Thymus (tissue), 11 donors: ENCODE results near the gene PEDS1. TPM values are rescaled to one million over a fixed set of nuclear protein-coding genes. Genes with fewer than 3 reads are reported as not detected.
"Not testable (repeated sequence)": the region's sequence is repeated elsewhere in the genome, so short reads cannot be mapped to it uniquely, and the experiment has no call there.

ENCODE experiments used
- DNase-seq, 9 donors: peaks; one replicate each; pipeline ENCODE4 v3.0.0-alpha.2; 2013; ENCODE audit warnings: low spot score in 9 of 9, low read depth in 6 of 9, missing footprints in 1 of 9
- H3K27ac ChIP-seq, 2 donors: one replicate each; pipeline ENCODE4 v1.5.1; 2013; ENCODE audit warnings: control low read depth in 1 of 2, low read depth in 1 of 2, low read length in 1 of 2, mild to moderate bottlenecking in 1 of 2, moderate library complexity in 1 of 2
- H3K27me3 ChIP-seq, 2 donors: one replicate each; pipeline ENCODE4 v1.5.1; 2013; ENCODE audit warnings: low read length in 1 of 2; ENCODE audit not compliant: control insufficient read depth in 2 of 2, insufficient read depth in 1 of 2
- H3K36me3 ChIP-seq, 2 donors: one replicate each; pipeline ENCODE4 v1.5.1; 2013; ENCODE audit warnings: low read length in 1 of 2, mild to moderate bottlenecking in 1 of 2, moderate library complexity in 1 of 2; ENCODE audit not compliant: control insufficient read depth in 2 of 2, insufficient read depth in 2 of 2
- H3K4me1 ChIP-seq, 2 donors: one replicate each; pipeline ENCODE4 v1.5.1; 2013; ENCODE audit warnings: low read length in 2 of 2; ENCODE audit not compliant: control insufficient read depth in 2 of 2, insufficient read depth in 2 of 2
- H3K4me3 ChIP-seq, 2 donors: one replicate each; pipeline ENCODE4 v1.5.1; 2013; ENCODE audit warnings: low read length in 2 of 2, control low read depth in 1 of 2, mild to moderate bottlenecking in 1 of 2
- H3K9me3 ChIP-seq, 2 donors: one replicate each; pipeline ENCODE4 v1.5.1; 2013; ENCODE audit warnings: low read length in 1 of 2, mild to moderate bottlenecking in 1 of 2; ENCODE audit not compliant: control insufficient read depth in 2 of 2, insufficient read depth in 1 of 2
- WGBS: extraction: QIAGEN DNeasy Blood & Tissue Kit; methylation state at CpG from one replicate; pipeline ENCODE4 v1.1.7; 2013; 5-methylcytosine and 5-hydroxymethylcytosine counted together
- polyA plus RNA-seq: library from polyadenylated mRNA; stranded (reverse); fragments of 200-250 nt; gene quantifications from one replicate; pipeline ENCODE4 v1.2.3, GENCODE V29; 2013
- total RNA-seq: library from RNA; stranded (reverse); fragments of 120-200 nt; gene quantifications from one replicate; pipeline ENCODE4 v1.2.4, GENCODE V29; 2013
- donor health status: healthy.

Gene PEDS1
- total and polyA plus RNA-seq, 2 donors = 18.2 to 26.5 TPM

GRCh38 chr20:50174456-50174855 lies 20.9 kb upstream of the PEDS1 start:
- Histone ChIP-seq H3K27me3 (peaks cover 0 to 20% of the 10 kb centered on the region in 2 donors), H3K27ac (no peak overlapping the region), H3K36me3 (no peaks in the 10 kb centered on the region), H3K9me3 (peaks cover 0 to 7% of the 10 kb centered on the region in 2 donors), H3K4me1 (peaks cover 0 to 11% of the 10 kb centered on the region in 2 donors), H3K4me3 (no peak overlapping the region)
- no peak for DNase-seq
- WGBS = 86% methylated on average over 5 of the region's 5 CpGs

GRCh38 chr20:50172347-50173013 lies 19.0 kb upstream of the PEDS1 start:
- WGBS = 18% methylated on average over 36 of the region's 36 CpGs
- H3K36me3 ChIP-seq = no peaks in the 10 kb centered on the region

DNA sequence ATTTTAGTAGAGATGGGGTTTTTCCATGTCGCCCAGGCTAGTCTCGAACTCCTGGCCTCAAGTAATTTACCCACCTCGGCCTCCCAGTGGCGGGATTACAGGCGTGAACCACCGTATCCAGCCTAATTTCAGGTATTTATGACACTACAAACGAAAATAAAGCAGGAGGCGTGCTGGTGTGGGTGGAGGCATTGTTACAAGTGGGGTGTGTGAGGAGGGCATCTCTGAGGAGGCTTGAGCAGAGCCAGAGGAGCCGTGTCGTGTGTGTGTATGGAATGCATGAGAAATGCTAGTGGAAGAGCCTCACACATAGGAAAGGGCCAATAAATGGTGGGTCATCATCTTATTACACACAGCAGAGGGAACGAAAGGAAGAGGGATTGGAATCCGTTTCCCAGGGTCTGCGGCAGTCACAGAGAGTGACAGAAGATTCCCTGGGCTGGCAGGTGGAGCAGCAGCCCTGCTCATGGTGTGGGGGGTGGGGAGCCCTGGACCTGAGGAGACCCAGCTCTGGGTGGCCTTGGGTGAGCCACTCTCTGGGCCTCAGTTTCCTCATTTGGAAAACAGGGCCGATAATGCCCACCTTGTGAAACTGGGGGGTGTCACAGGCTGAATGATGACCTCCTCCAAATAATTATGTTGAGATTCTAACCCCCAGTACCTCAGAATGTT lies 17.2 kb upstream of the PEDS1 start:
- no peaks in the 10 kb centered on the region for H3K36me3 ChIP-seq
- H3K4me3 ChIP-seq = no peak overlapping the region
- peaks cover 0 to 8% of the 10 kb centered on the region in 2 donors for H3K9me3 ChIP-seq
- 94% methylated on average over 14 of the region's 14 CpGs for WGBS
- H3K27me3 ChIP-seq = peaks cover 0 to 20% of the 10 kb centered on the region in 2 donors
- peak overlapping the region in 1 of 2 donors; percentile 47 for H3K27ac ChIP-seq
- H3K4me1 ChIP-seq = peaks cover 0 to 11% of the 10 kb centered on the region in 2 donors
- DNase-seq = no peak

More at GRCh38 chr20:50172347-50173013, 19.0 kb upstream of the PEDS1 start:
- Histone ChIP-seq H3K4me1 (peaks cover 0 to 11% of the 10 kb centered on the region in 2 donors), H3K27me3 (peaks cover 0 to 20% of the 10 kb centered on the region in 2 donors), H3K4me3 (peak overlapping the region in 1 of 2 donors; percentile 29), H3K9me3 (peaks cover 0 to 8% of the 10 kb centered on the region in 2 donors), H3K27ac (peak overlapping the region; percentile 3 to 69)
- DNase-seq = no peak

DNA sequence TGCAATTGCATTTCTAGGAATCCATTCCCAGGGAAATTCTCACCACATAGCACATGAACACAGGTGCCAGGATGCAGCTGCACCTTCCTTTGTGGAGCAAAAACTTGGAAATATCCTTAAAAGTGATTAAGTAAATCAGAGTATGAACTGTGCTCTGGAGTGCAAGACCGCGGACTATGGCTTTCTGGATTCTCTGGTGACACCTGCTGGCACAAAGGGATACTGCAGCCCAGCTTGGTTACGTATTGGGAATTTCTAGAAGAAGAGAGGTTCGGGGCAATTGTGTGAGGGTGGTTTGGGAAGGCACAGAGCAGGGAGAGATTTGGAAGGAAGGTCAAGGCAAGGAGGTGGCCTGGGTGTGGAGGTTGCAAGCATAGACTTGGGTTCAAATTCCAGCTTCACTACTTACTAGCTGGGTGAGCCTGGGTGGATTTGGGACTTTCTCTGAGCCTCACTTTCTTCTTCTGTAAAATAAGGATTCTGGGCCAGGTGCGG lies 15.9 kb upstream of the PEDS1 start:
- WGBS = 30% methylated on average over 5 of the region's 5 CpGs
- no peak overlapping the region for H3K27ac ChIP-seq
- H3K9me3 ChIP-seq = peaks cover 0 to 8% of the 10 kb centered on the region in 2 donors
- H3K4me3 ChIP-seq = no peak overlapping the region
- DNase-seq = peak in 5 of 9 donors; percentile 43 to 83 (median 71)
- no peaks in the 10 kb centered on the region for H3K36me3 ChIP-seq
- peaks cover 0 to 13% of the 10 kb centered on the region in 2 donors for H3K4me1 ChIP-seq
- peaks cover 0 to 20% of the 10 kb centered on the region in 2 donors for H3K27me3 ChIP-seq

GRCh38 chr20:50165684-50166554 lies 12.4 kb upstream of the PEDS1 start:
- no peaks in the 10 kb centered on the region for H3K36me3 ChIP-seq

DNA sequence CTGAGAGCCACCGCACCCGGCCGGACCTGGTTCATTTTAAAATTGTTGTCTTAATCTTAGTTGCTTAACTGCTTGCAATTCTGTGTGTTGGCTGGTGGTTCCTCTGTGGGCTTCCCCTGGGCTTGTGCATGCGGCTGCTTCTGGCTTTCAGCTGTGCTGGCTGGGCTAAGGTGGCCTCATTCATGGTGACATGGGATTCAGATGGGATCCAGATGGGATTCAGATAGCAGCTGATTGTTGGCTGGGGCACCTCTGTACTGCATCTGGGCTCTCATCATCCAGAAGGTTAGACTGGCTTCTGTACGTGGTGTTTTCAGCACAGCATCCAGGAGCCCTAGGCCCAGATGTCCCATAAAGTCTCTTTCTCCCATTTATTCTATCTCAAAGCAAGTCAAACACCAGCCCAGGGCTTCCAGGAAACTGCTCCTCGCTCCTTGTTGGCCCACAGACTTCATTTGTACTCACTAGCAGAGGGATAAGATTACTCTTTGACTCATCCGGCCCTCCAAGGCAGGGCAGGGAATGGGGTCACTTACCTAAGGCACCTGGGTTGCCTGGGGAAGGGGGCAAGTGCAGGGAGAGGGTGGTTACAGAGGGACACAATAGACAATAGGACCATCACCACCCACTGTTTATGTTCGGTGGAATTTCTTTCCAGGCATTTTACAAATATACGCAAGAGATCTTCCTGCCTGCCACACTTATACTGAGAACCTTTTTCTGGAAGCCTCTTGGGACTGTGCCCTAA lies 10.2 kb upstream of the PEDS1 start:
- Histone ChIP-seq H3K4me1 (peaks cover 0 to 3% of the 10 kb centered on the region in 2 donors), H3K27ac (peak overlapping the region in 1 of 2 donors; percentile 6), H3K27me3 (peaks cover 0 to 3% of the 10 kb centered on the region in 2 donors), H3K4me3 (no peak overlapping the region), H3K36me3 (no peaks in the 10 kb centered on the region), H3K9me3 (no peaks in the 10 kb centered on the region)
- 94% methylated on average over 9 of the region's 9 CpGs for WGBS
- no peak for DNase-seq

More at GRCh38 chr20:50165684-50166554, 12.4 kb upstream of the PEDS1 start:
- Histone ChIP-seq H3K4me1 (peaks cover 0 to 6% of the 10 kb centered on the region in 2 donors), H3K4me3 (no peak overlapping the region), H3K27me3 (no peaks in the 10 kb centered on the region), H3K9me3 (peaks cover 0 to 8% of the 10 kb centered on the region in 2 donors), H3K27ac (peak overlapping the region; percentile 72 to 74)
- WGBS = 23% methylated on average over 20 of the region's 20 CpGs
- DNase-seq = peak in 3 of 9 donors; percentile 28 to 59 (median 44)

DNA sequence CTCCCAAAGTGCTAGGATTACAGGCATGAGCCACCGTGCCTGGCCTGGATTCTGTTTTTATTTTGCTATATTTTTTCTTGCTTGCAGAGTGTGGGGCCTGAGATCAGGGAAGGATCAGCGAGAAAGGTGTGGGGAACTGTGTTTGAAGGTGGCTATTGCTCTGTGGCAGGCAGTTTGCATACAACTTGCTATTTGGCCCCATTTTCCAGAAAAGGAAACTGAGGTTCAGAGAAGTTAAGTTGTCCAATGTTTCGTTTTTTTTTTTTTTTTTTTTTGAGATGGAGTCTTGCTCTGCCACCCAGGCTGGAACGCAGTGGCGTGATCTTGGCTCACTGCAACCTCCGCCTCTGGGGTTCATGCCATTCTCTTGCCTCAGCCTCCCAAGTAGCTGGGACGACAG lies 8.0 kb upstream of the PEDS1 start:
- not testable (repeated sequence) for H3K36me3 ChIP-seq, DNase-seq, H3K9me3 ChIP-seq, H3K27ac ChIP-seq, H3K4me3 ChIP-seq, H3K27me3 ChIP-seq, H3K4me1 ChIP-seq
- WGBS = 83% methylated on average over 7 of the region's 7 CpGs

GRCh38 chr20:50153153-50153499 lies 397 bp downstream of the PEDS1 start:
- Histone ChIP-seq H3K9me3 (no peaks in the 10 kb centered on the region), H3K4me3 (peak overlapping the region; percentile 75 to 92), H3K36me3 (peaks cover 16 to 17% of the 10 kb centered on the region in 2 donors), H3K27me3 (no peaks in the 10 kb centered on the region), H3K27ac (peak overlapping the region; percentile 50 to 85), H3K4me1 (peaks cover 16 to 27% of the 10 kb centered on the region in 2 donors)
- WGBS = under 1% methylated on average over 18 of the region's 18 CpGs
- DNase-seq = no peak
